ENCODE data around the gene NPAS2. TPM values are rescaled to one million over a fixed set of nuclear protein-coding genes. Genes with fewer than 3 reads are reported as not detected.

Gene NPAS2
- total RNA-seq, 2 donors from 2014 or later, result 33.9 to 38.3 TPM

- peak overlapping the region; percentile 87 for H3K27ac ChIP-seq
- no peak for DNase-seq
- no peaks in the 10 kb centered on the region for H3K9me3 ChIP-seq
- H3K4me1 ChIP-seq, result no peaks in the 10 kb centered on the region
- intact Hi-C loops (cut with DNase I), result no loop called here
- no peaks in the 10 kb centered on the region for H3K27me3 ChIP-seq
- peaks cover 30% of the 10 kb centered on the region for H3K36me3 ChIP-seq
- TF ChIP-seq CTCF (IDR thresholded peaks at IDR 0.05), result no peak
- H3K9ac ChIP-seq (ENCODE audit: low read depth in 2 of 2, low read length in 2 of 2), result peak overlapping the region; percentile 66 to 86
- H3K4me3 ChIP-seq, result peak overlapping the region; percentile 93
Measured at GRCh38 chr2:101003278-101003775, 183.4 kb downstream of the NPAS2 start.

GRCh38 chr2:101004620-101005325, 184.8 kb downstream of the NPAS2 start:
- H3K9ac ChIP-seq (ENCODE audit: low read depth in 2 of 2, low read length in 2 of 2), result no peak overlapping the region
- TF ChIP-seq CTCF (IDR thresholded peaks at IDR 0.05), result no peak
- H3K4me1 ChIP-seq, result no peaks in the 10 kb centered on the region
- intact Hi-C loops (cut with DNase I), result no loop called here
- DNase-seq, result no peak
- no peak overlapping the region for H3K27ac ChIP-seq
- peaks cover 30% of the 10 kb centered on the region for H3K36me3 ChIP-seq
- H3K9me3 ChIP-seq, result no peaks in the 10 kb centered on the region
- no peaks in the 10 kb centered on the region for H3K27me3 ChIP-seq
- no peak overlapping the region for H3K4me3 ChIP-seq

- H3K4me1 ChIP-seq, result no peaks in the 10 kb centered on the region
- intact Hi-C loops (cut with DNase I), result no loop called here
Measured at GRCh38 chr2:101006065-101006715, 186.3 kb downstream of the NPAS2 start.

GRCh38 chr2:101007415-101008345, 187.7 kb downstream of the NPAS2 start:
- H3K36me3 ChIP-seq, result peaks cover 30% of the 10 kb centered on the region
- DNase-seq, result no peak
- H3K4me3 ChIP-seq, result no peak overlapping the region
- no peaks in the 10 kb centered on the region for H3K4me1 ChIP-seq
- H3K9me3 ChIP-seq, result no peaks in the 10 kb centered on the region
- no peak overlapping the region for H3K9ac ChIP-seq (ENCODE audit: low read depth in 2 of 2, low read length in 2 of 2)
- no peaks in the 10 kb centered on the region for H3K27me3 ChIP-seq
- intact Hi-C loops (cut with DNase I), result no loop called here
- no peak for TF ChIP-seq CTCF (IDR thresholded peaks at IDR 0.05)
- H3K27ac ChIP-seq, result no peak overlapping the region

More at GRCh38 chr2:101006065-101006715, 186.3 kb downstream of the NPAS2 start:
- Histone ChIP-seq H3K4me3 (no peak overlapping the region), H3K9ac (ENCODE audit: low read depth in 2 of 2, low read length in 2 of 2) (no peak overlapping the region), H3K27me3 (no peaks in the 10 kb centered on the region), H3K9me3 (no peaks in the 10 kb centered on the region), H3K27ac (no peak overlapping the region), H3K36me3 (peaks cover 30% of the 10 kb centered on the region)
- TF ChIP-seq CTCF (IDR thresholded peaks at IDR 0.05), result no peak
- DNase-seq, result no peak

- no peak for TF ChIP-seq CTCF (IDR thresholded peaks at IDR 0.05)
- peaks cover 9% of the 10 kb centered on the region for H3K36me3 ChIP-seq
- no peak overlapping the region for H3K4me3 ChIP-seq
- no peaks in the 10 kb centered on the region for H3K4me1 ChIP-seq
- H3K27me3 ChIP-seq, result no peaks in the 10 kb centered on the region
- H3K27ac ChIP-seq, result no peak overlapping the region
- no peak for DNase-seq
- no peaks in the 10 kb centered on the region for H3K9me3 ChIP-seq
- H3K9ac ChIP-seq (ENCODE audit: low read depth in 2 of 2, low read length in 2 of 2), result no peak overlapping the region
- intact Hi-C loops (cut with DNase I), result loop anchor here (5.0 kb wide), 2 partner anchors 141 to 196 kb away; partner anchors contain the start of gene TBC1D8
Measured at GRCh38 chr2:101011152-101011551, 191.2 kb downstream of the NPAS2 start.
